Neural progenitor cell (in vitro differentiated cells): ENCODE measurements around the gene FOXJ3.

Source experiments
- EZH2 ChIP-seq: fragments of 200-600 bp; sonication (generic); IDR thresholded peaks from 2 replicates; pipeline ENCODE4 v1.6.1; 2017; ENCODE audit warnings: antibody characterized with exemption, mild to moderate bottlenecking, moderate library complexity
- TF ChIP-seq, protein P1 (sequence below): fragments of 200-600 bp; sonication (generic); IDR thresholded peaks from 2 replicates; pipeline ENCODE4 v1.5.1; 2017; ENCODE audit warnings: antibody characterized with exemption, mild to moderate bottlenecking

DNA sequence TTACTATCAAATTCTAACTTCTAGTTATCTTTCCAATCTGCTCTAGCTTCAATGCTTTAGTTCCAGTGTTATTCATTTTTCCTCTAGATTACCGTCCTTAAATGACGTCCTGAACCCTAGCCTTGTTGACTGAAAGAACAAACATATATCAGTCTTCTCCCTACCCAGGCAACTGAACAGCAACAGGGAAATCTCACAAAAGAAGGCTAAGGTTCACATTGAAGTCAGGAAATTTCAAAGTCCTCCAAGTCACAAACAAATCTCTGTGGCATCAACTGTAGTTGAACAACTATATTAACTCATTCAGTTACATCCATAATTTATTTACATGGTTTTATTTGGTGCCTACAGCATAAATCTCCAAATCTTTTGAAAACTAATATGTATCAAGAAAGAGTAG is 19.5 kb downstream of the FOXJ3 start:
- TF ChIP-seq, protein P1, sequence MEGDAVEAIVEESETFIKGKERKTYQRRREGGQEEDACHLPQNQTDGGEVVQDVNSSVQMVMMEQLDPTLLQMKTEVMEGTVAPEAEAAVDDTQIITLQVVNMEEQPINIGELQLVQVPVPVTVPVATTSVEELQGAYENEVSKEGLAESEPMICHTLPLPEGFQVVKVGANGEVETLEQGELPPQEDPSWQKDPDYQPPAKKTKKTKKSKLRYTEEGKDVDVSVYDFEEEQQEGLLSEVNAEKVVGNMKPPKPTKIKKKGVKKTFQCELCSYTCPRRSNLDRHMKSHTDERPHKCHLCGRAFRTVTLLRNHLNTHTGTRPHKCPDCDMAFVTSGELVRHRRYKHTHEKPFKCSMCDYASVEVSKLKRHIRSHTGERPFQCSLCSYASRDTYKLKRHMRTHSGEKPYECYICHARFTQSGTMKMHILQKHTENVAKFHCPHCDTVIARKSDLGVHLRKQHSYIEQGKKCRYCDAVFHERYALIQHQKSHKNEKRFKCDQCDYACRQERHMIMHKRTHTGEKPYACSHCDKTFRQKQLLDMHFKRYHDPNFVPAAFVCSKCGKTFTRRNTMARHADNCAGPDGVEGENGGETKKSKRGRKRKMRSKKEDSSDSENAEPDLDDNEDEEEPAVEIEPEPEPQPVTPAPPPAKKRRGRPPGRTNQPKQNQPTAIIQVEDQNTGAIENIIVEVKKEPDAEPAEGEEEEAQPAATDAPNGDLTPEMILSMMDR = no peak
- no peak for TF ChIP-seq EZH2
